Activated effector memory CD4-positive, alpha-beta T cell treated with Interleukin-2 at 50 U/mL for 16 hours (primary cell): ENCODE data around the gene NXF1.
A peak's percentile ranks its signal among the peaks of the same experiment; 100 is the strongest.
"Not testable (repeated sequence)": the region's sequence is repeated elsewhere in the genome, so short reads cannot be mapped to it uniquely, and the experiment has no call there.

Experiments used
- DNase-seq: peaks from one replicate; pipeline ENCODE4 v3.0.0-alpha.2; 2020

The NXF1 gene

GRCh38 chr11:62831520-62832335, 26.5 kb upstream of the NXF1 start, which contains the start of gene STX5:
Gene STX5, minus strand, starts transcription at chr11:62832051. Its CDS starts 808 bp downstream, at chr11:62831243.
- peak; percentile 99 for DNase-seq

- no peak for DNase-seq
Observed at GRCh38 chr11:62830904-62831519, 25.8 kb upstream of the NXF1 start.

GRCh38 chr11:62828130-62828529, 22.9 kb upstream of the NXF1 start:
- not testable (repeated sequence) for DNase-seq

GRCh38 chr11:62823677-62824076, 18.4 kb upstream of the NXF1 start:
- no peak for DNase-seq

GRCh38 chr11:62817129-62817528, 11.9 kb upstream of the NXF1 start:
- DNase-seq = no peak

- DNase-seq = no peak
Observed at GRCh38 chr11:62816557-62816956, 11.3 kb upstream of the NXF1 start.

- no peak for DNase-seq
Observed at GRCh38 chr11:62811659-62812058, 6.4 kb upstream of the NXF1 start.

- no peak for DNase-seq
Observed at GRCh38 chr11:62810748-62811147, 5.5 kb upstream of the NXF1 start.

- DNase-seq = no peak
Observed at GRCh38 chr11:62806611-62807121, 1.4 kb upstream of the NXF1 start.

- DNase-seq = no peak
Observed at GRCh38 chr11:62805961-62806441, 761 bp upstream of the NXF1 start.

GRCh38 chr11:62804310-62805075, 747 bp downstream of the NXF1 start:
- no peak for DNase-seq

GRCh38 chr11:62801071-62801470, 4.2 kb downstream of the NXF1 start:
- no peak for DNase-seq

- no peak for DNase-seq
Observed at GRCh38 chr11:62799486-62799885, 5.8 kb downstream of the NXF1 start.

- DNase-seq = no peak
Observed at GRCh38 chr11:62796281-62796680, 9.0 kb downstream of the NXF1 start.

- DNase-seq = no peak
Observed at GRCh38 chr11:62794201-62794775, 11.0 kb downstream of the NXF1 start.

GRCh38 chr11:62792202-62792575, 13.1 kb downstream of the NXF1 start:
- DNase-seq = no peak

GRCh38 chr11:62791501-62792201, 13.6 kb downstream of the NXF1 start, which contains the start of gene TMEM223:
Gene TMEM223, minus strand, starts transcription at chr11:62792006. Its CDS starts 12 bp downstream, at chr11:62791994.
- peak; percentile 89 for DNase-seq

- no peak for DNase-seq
Observed at GRCh38 chr11:62789576-62789975, 15.7 kb downstream of the NXF1 start.

- DNase-seq = no peak
Observed at GRCh38 chr11:62788991-62789390, 16.2 kb downstream of the NXF1 start.

GRCh38 chr11:62787005-62787759, 18.1 kb downstream of the NXF1 start, which contains the start of gene TMEM179B:
Gene TMEM179B, plus strand, starts transcription at chr11:62787402. Its CDS starts 30 bp downstream, at chr11:62787432.
- peak; percentile 92 for DNase-seq
